Measurements from ENCODE around the gene PPFIA3.

- no peak for TF ChIP-seq CTCF (IDR thresholded peaks at IDR 0.05; ENCODE audit: low read length)
- TF ChIP-seq EZH2 (IDR thresholded peaks at IDR 0.05; ENCODE audit: borderline replicate concordance, low read length), result no peak
These were observed 24.6 kb upstream of the PPFIA3 start for GRCh38 chr19:49094505-49095482.
